Nephron (organoid): Measurements from ENCODE around the gene ZNF484.
"Not testable (repeated sequence)": the region's sequence is repeated elsewhere in the genome, so short reads cannot be mapped to it uniquely, and the experiment has no call there.

Source experiments
- H3K27ac Mint-ChIP-seq, 3 experiments: 2 replicates each; pipeline ENCODE4 v1.8.0; 2020; ENCODE audit warnings: mixed read lengths in 3 of 3, mild to moderate bottlenecking in 2 of 3, moderate library complexity in 1 of 3
- H3K27me3 Mint-ChIP-seq: 2 replicates; pipeline ENCODE4 v1.8.0; 2021; ENCODE audit warnings: low read depth, mild to moderate bottlenecking, moderate library complexity, mixed read lengths
- H3K36me3 Mint-ChIP-seq: 2 replicates; pipeline ENCODE4 v1.8.0; 2020; ENCODE audit warnings: low read depth, mixed read lengths
- H3K4me1 Mint-ChIP-seq: 2 replicates; pipeline ENCODE4 v1.8.0; 2020; ENCODE audit warnings: mixed read lengths
- H3K4me3 Mint-ChIP-seq, 3 experiments: 2 replicates each; pipeline ENCODE4 v1.8.0; 2020; ENCODE audit warnings: mild to moderate bottlenecking in 3 of 3, mixed read lengths in 3 of 3, moderate library complexity in 2 of 3
- H3K9me3 Mint-ChIP-seq: 2 replicates; pipeline ENCODE4 v1.8.0; 2020; ENCODE audit warnings: mixed read lengths
- TF ChIP-seq, protein P1 (sequence below), 3 experiments: fragments of 200-600 bp; sonication (generic); IDR thresholded peaks; one replicate each; pipeline ENCODE4 v1.5.0; 2021; ENCODE audit warnings: antibody characterized with exemption in 3 of 3; ENCODE audit not compliant: unreplicated experiment in 3 of 3

Gene ZNF484

GRCh38 chr9:92857236-92857635 lies 20.6 kb downstream of the ZNF484 start:
- Mint-ChIP-seq H3K4me1 (no peaks in the 10 kb centered on the region), H3K4me3 (no peak overlapping the region), H3K27me3 (no peaks in the 10 kb centered on the region), H3K27ac (no peak overlapping the region), H3K36me3 (peaks cover 88% of the 10 kb centered on the region), H3K9me3 (peaks cover 20% of the 10 kb centered on the region)
- TF ChIP-seq, protein P1, sequence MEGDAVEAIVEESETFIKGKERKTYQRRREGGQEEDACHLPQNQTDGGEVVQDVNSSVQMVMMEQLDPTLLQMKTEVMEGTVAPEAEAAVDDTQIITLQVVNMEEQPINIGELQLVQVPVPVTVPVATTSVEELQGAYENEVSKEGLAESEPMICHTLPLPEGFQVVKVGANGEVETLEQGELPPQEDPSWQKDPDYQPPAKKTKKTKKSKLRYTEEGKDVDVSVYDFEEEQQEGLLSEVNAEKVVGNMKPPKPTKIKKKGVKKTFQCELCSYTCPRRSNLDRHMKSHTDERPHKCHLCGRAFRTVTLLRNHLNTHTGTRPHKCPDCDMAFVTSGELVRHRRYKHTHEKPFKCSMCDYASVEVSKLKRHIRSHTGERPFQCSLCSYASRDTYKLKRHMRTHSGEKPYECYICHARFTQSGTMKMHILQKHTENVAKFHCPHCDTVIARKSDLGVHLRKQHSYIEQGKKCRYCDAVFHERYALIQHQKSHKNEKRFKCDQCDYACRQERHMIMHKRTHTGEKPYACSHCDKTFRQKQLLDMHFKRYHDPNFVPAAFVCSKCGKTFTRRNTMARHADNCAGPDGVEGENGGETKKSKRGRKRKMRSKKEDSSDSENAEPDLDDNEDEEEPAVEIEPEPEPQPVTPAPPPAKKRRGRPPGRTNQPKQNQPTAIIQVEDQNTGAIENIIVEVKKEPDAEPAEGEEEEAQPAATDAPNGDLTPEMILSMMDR (IDR thresholded peaks at IDR 0.05; ENCODE audit: unreplicated experiment in 3 of 3), result no peak

DNA sequence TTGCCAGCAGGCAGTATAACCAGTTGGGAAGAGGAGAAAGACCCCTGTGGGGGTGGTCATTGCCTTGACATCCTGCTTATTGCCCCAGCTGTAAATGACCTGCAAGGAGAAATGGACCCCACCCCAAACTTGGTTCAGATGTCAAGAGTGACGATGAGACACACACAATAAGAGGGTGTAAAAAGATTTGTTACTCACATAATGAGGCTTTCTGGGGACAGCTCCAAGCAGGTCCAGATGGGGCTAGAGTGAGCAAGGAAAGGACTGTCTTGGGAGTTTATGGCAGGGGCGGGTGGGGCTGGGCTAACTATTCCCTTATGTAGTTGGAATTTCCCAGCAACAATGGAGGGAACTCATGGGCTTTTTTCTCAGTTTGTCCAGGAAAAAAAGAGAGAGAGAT lies 24.1 kb downstream of the ZNF484 start:
- TF ChIP-seq, protein P1 (IDR thresholded peaks at IDR 0.05; ENCODE audit: unreplicated experiment in 3 of 3), result no peak
- no peak overlapping the region for H3K4me3 Mint-ChIP-seq
- H3K27me3 Mint-ChIP-seq, result no peaks in the 10 kb centered on the region
- no peaks in the 10 kb centered on the region for H3K4me1 Mint-ChIP-seq
- H3K36me3 Mint-ChIP-seq, result peaks cover 94% of the 10 kb centered on the region
- no peak overlapping the region for H3K27ac Mint-ChIP-seq
- peaks cover 28% of the 10 kb centered on the region for H3K9me3 Mint-ChIP-seq

DNA sequence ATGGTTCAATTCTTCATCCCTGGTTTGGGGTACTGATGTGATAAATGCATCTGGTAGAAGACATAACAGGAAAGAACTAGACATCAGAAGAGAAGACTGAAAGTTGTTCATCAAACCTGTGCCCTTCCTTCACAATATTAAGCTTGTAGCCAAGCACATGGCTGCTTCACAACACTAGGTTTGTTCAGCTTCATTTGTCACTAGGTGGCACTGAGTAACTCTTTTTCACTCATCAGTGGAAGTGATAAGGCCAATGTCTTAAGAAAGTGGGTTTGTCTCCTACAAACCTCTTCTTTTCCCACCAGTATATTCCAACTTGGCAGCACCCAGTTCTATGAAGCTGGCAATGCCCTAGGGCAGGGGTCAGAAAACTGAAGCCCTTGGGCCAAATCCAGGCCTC lies 26.9 kb downstream of the ZNF484 start:
- H3K4me1 Mint-ChIP-seq, result no peaks in the 10 kb centered on the region
- TF ChIP-seq, protein P1 (IDR thresholded peaks at IDR 0.05; ENCODE audit: unreplicated experiment in 3 of 3), result no peak
- H3K36me3 Mint-ChIP-seq, result peaks cover 96% of the 10 kb centered on the region
- H3K27me3 Mint-ChIP-seq, result no peaks in the 10 kb centered on the region
- no peak overlapping the region for H3K4me3 Mint-ChIP-seq
- H3K27ac Mint-ChIP-seq, result no peak overlapping the region
- H3K9me3 Mint-ChIP-seq, result peaks cover 50% of the 10 kb centered on the region

GRCh38 chr9:92848740-92849139 lies 29.1 kb downstream of the ZNF484 start:
- H3K4me1 Mint-ChIP-seq, result not testable (repeated sequence)
- peaks cover 67% of the 10 kb centered on the region for H3K9me3 Mint-ChIP-seq

GRCh38 chr9:92846662-92847145 lies 31.1 kb downstream of the ZNF484 start:
- Mint-ChIP-seq H3K4me1 (no peaks in the 10 kb centered on the region), H3K36me3 (peaks cover 95% of the 10 kb centered on the region), H3K9me3 (peaks cover 71% of the 10 kb centered on the region), H3K4me3 (no peak overlapping the region), H3K27ac (no peak overlapping the region), H3K27me3 (no peaks in the 10 kb centered on the region)
- TF ChIP-seq, protein P1 (IDR thresholded peaks at IDR 0.05; ENCODE audit: unreplicated experiment in 3 of 3), result no peak

More at GRCh38 chr9:92848740-92849139, 29.1 kb downstream of the ZNF484 start:
- peaks cover 98% of the 10 kb centered on the region for H3K36me3 Mint-ChIP-seq
- not testable (repeated sequence) for H3K4me3 Mint-ChIP-seq, H3K27ac Mint-ChIP-seq, H3K27me3 Mint-ChIP-seq

DNA sequence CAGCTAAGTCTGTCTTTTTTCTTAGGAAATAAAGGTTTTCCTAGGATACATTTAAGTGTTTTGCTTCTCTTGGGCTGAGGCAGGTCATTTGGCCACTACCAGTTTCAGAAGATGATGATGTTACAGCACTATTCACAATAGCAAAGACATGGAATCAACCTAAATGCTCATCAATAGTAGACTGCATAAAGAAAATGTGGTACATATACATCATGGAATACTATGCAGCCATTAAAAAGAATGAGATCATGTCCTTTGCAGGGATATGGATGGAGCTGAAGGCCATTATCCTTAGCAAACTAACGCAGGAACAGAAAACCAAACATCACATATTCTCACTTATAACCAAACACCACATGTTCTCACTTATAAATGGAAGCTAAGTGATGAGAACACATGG lies 39.4 kb downstream of the ZNF484 start:
- H3K27me3 Mint-ChIP-seq, H3K4me3 Mint-ChIP-seq, H3K4me1 Mint-ChIP-seq: not testable (repeated sequence)

DNA sequence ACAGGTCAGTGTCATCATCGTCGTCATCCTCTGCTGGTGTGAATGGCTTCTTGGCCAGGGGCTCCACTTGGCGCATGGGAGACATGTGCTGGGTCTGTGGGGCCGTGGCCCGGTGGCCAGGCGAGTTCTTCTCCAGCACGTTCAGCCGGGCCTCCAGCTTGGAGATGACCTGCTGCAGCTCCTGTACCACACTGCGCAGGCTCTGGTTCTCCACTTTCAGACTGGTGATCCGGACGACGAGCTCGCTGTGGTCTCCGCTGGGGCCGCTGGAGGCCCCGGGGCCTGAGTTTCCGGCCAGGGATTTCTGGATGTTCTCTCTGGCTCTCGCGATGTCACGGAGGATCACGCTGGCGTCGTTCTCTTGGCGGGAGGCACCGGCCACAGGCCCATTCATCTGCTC lies 40.6 kb downstream of the ZNF484 start:
- TF ChIP-seq, protein P1 (IDR thresholded peaks at IDR 0.05; ENCODE audit: unreplicated experiment in 3 of 3), result no peak
- Mint-ChIP-seq H3K27ac (no peak overlapping the region), H3K36me3 (peaks cover 47% of the 10 kb centered on the region), H3K4me3 (no peak overlapping the region), H3K4me1 (no peaks in the 10 kb centered on the region), H3K27me3 (no peaks in the 10 kb centered on the region), H3K9me3 (peaks cover 56% of the 10 kb centered on the region)

More for the DNA sequence above, 39.4 kb downstream of the ZNF484 start:
- Mint-ChIP-seq H3K36me3 (peaks cover 58% of the 10 kb centered on the region), H3K9me3 (peaks cover 56% of the 10 kb centered on the region)
- H3K27ac Mint-ChIP-seq, result not testable (repeated sequence)
